Stromal cell of bone marrow (primary cell): ENCODE results near the gene MS4A7.

Experiments used
- DNase-seq: peaks from one replicate; pipeline ENCODE4 v3.0.0-alpha.2; 2012; ENCODE audit warnings: low read depth

Gene MS4A7

GRCh38 chr11:60371386-60371785 lies 6.9 kb upstream of the MS4A7 start:
- DNase-seq = no peak

GRCh38 chr11:60371854-60372253 lies 6.5 kb upstream of the MS4A7 start:
- DNase-seq = no peak

- no peak for DNase-seq
Observed at GRCh38 chr11:60372767-60373166, 5.6 kb upstream of the MS4A7 start.

GRCh38 chr11:60375316-60375715 lies 3.0 kb upstream of the MS4A7 start:
- no peak for DNase-seq

- no peak for DNase-seq
Observed at GRCh38 chr11:60376601-60377000, 1.7 kb upstream of the MS4A7 start.

- DNase-seq = no peak
Observed at GRCh38 chr11:60377401-60378136, 763 bp upstream of the MS4A7 start.

- no peak for DNase-seq
Observed at GRCh38 chr11:60389279-60389910, 11.1 kb downstream of the MS4A7 start.

GRCh38 chr11:60390419-60390818 lies 12.1 kb downstream of the MS4A7 start:
- DNase-seq = no peak

GRCh38 chr11:60392361-60392760 lies 14.0 kb downstream of the MS4A7 start:
- DNase-seq = no peak

GRCh38 chr11:60393016-60393415 lies 14.7 kb downstream of the MS4A7 start:
- no peak for DNase-seq

- no peak for DNase-seq
Observed at GRCh38 chr11:60394666-60395380, 16.5 kb downstream of the MS4A7 start.

- DNase-seq = no peak
Observed at GRCh38 chr11:60396382-60396781, 18.1 kb downstream of the MS4A7 start, which contains the start of gene MS4A14. MS4A14 (plus strand) TSS chr11:60396459; CDS start chr11:60396579, 120 bp downstream.

GRCh38 chr11:60396799-60397198 lies 18.5 kb downstream of the MS4A7 start:
- DNase-seq = no peak

- no peak for DNase-seq
Observed at GRCh38 chr11:60420015-60420414, 41.7 kb downstream of the MS4A7 start.

GRCh38 chr11:60422609-60423008 lies 44.3 kb downstream of the MS4A7 start:
- no peak for DNase-seq

GRCh38 chr11:60428517-60428916 lies 50.2 kb downstream of the MS4A7 start:
- DNase-seq = no peak

GRCh38 chr11:60429272-60429671 lies 50.9 kb downstream of the MS4A7 start, which contains the start of gene MS4A5:
MS4A5 (plus strand) TSS chr11:60429572; CDS start chr11:60429675, 103 bp downstream.
- DNase-seq = no peak

GRCh38 chr11:60431251-60431650 lies 52.9 kb downstream of the MS4A7 start:
- no peak for DNase-seq

- DNase-seq = no peak
Observed at GRCh38 chr11:60433401-60433800, 55.1 kb downstream of the MS4A7 start.
